Prostate gland (tissue), 2 donors: Measurements from ENCODE around the gene SHROOM3.

ENCODE experiments used
- CTCF ChIP-seq, 4 experiments: fragments of 200-600 bp in 2 of 4; fragments of 450-650 bp in 2 of 4; sonication (generic) in 2 of 4; IDR thresholded peaks; 1 replicate in 3 of 4; 2 replicates in 1 of 4; pipeline ENCODE4 v1.5.1; 2016 to 2019; ENCODE audit warnings: antibody characterized with exemption in 4 of 4, mild to moderate bottlenecking in 2 of 4, moderate library complexity in 2 of 4
- POLR2A ChIP-seq: fragments of 450-650 bp; IDR thresholded peaks from one replicate; pipeline ENCODE4 v1.6.1; 2016; ENCODE audit warnings: antibody characterized with exemption, mild to moderate bottlenecking
- POLR2AphosphoS5 ChIP-seq: sonication (generic); formaldehyde crosslinking; IDR thresholded peaks from one replicate; pipeline ENCODE4 v1.6.1; 2017; ENCODE audit warnings: antibody characterized with exemption

DNA sequence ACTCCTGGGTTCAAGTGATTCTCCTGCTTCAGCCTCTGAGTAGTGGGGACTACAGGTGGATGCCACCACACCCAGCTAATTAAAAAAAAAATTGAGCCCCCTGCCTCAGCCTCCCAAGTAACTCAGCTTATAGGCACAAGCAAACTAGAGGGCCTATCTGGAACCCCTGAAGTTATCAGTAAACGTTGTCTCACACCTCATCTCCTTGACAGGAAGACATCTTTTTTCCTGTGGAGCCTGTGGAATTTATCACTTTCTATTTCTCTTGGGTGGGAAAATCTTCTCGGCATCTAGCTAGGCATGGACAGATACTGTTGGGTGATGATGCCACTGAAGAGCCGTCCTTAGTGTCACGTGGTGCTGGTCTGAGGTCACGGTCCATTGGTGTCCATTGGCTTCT is 291.6 kb downstream of the SHROOM3 start:
- no peak for TF ChIP-seq CTCF (IDR thresholded peaks at IDR 0.05)
- no peak for TF ChIP-seq POLR2A
- TF ChIP-seq POLR2AphosphoS5, result no peak
